Skin epidermis (tissue), 12 donors: ENCODE data around the gene R3HDM1.
"Not testable (repeated sequence)": the region's sequence is repeated elsewhere in the genome, so short reads cannot be mapped to it uniquely, and the experiment has no call there.

ENCODE experiments used
- H3K27ac ChIP-seq, 21 experiments: fragments of 200-600 bp; sonication (generic) in 11 of 21; one replicate each; pipeline ENCODE4 v1.5.0; 2020; ENCODE audit warnings: mild to moderate bottlenecking in 3 of 21, inconsistent platforms in 2 of 21, moderate library complexity in 2 of 21
- H3K4me3 ChIP-seq, 7 experiments: fragments of 200-600 bp; sonication (generic) in 2 of 7; one replicate each; pipeline ENCODE4 v1.5.0; 2020; ENCODE audit warnings: inconsistent platforms in 2 of 7, mild to moderate bottlenecking in 2 of 7, moderate library complexity in 1 of 7

R3HDM1 gene

DNA sequence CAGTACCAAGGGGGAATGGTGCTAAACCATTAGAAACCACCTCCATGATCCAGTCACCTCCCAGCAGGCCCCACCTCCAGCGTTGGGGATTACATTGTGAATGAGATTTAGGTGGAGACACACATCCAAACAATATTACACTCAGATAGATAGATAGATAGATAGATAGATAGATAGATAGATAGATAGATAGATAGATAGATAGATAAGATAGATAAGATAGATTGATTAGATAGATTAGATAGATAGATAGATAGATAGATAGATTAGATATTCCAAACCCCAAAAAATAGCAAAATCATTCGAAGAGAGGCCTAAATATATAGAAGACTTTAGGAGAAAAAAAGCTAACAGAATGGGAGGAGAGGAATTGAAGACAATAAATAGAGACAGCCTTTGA lies 167.6 kb downstream of the R3HDM1 start:
- H3K4me3 ChIP-seq, result no peak overlapping the region
- no peak overlapping the region for H3K27ac ChIP-seq

DNA sequence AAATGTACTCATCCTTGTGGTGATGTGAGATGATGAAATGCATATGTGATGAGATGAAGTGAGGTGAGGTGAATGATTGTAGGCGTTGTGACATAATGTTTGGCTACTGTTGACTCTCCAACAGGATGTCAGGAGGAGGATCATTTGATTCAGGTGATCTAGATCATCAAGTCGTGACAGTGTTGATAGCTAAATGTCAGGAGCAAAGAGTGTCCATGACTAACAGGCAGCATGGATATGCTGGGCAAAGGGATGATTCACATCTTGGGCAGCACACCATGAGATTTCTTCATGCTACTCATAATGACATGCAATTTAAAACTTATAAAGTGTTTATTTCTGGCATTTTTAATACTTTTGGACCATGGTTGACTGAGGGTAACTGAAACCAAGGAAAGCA lies 170.2 kb downstream of the R3HDM1 start:
- Histone ChIP-seq H3K4me3 (no peak overlapping the region), H3K27ac (no peak overlapping the region)

GRCh38 chr2:135703300-135703699 lies 172.0 kb downstream of the R3HDM1 start:
- no peak overlapping the region for H3K27ac ChIP-seq
- H3K4me3 ChIP-seq, result no peak overlapping the region

- not testable (repeated sequence) for H3K27ac ChIP-seq, H3K4me3 ChIP-seq
Observed at GRCh38 chr2:135704075-135704474, 172.8 kb downstream of the R3HDM1 start.

DNA sequence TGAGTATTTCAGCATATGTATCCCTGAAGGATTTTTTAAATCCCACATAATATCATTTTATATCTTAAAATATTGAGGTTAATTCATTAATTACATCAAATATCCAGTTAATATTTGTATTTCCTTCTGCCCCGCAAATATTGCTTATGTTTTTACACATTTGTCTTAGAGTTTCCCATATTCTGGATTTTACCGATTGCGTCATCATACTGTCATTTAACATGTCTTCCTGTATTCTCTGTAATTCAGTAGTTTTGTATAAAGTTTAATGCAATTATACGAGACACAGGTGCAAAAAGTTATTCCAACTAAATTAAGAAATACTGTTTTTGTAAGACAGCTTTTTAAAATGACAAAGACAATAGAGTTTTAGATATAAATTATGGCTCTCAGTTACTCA lies 176.9 kb downstream of the R3HDM1 start:
- Histone ChIP-seq H3K27ac (no peak overlapping the region), H3K4me3 (no peak overlapping the region)

GRCh38 chr2:135709992-135710391 lies 178.7 kb downstream of the R3HDM1 start:
- H3K27ac ChIP-seq, result no peak overlapping the region
- H3K4me3 ChIP-seq, result no peak overlapping the region

DNA sequence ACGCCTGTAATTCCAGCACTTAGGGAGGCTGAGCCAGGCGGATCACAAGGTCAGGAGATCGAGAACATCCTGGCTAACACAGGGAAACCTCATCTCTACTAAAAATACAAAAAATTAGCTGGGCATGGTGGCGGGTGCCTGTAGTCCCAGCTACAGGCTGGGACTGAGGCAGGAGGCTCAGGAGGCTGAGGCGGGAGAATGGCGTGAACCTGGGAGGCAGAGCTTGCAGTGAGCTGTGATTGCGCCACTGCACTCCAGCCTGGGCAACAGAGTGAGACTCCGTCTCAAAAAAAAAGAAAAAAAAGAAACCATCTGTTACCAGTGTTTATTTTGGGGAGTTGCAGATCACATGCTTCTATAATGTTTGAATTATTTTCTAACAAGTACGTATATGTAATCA lies 183.8 kb downstream of the R3HDM1 start:
- H3K27ac ChIP-seq, H3K4me3 ChIP-seq: not testable (repeated sequence)

- H3K27ac ChIP-seq, result no peak overlapping the region
- no peak overlapping the region for H3K4me3 ChIP-seq
Observed at GRCh38 chr2:135728064-135728743, 196.9 kb downstream of the R3HDM1 start.

- Histone ChIP-seq H3K27ac (no peak overlapping the region), H3K4me3 (no peak overlapping the region)
Observed at GRCh38 chr2:135732561-135732960, 201.3 kb downstream of the R3HDM1 start.

DNA sequence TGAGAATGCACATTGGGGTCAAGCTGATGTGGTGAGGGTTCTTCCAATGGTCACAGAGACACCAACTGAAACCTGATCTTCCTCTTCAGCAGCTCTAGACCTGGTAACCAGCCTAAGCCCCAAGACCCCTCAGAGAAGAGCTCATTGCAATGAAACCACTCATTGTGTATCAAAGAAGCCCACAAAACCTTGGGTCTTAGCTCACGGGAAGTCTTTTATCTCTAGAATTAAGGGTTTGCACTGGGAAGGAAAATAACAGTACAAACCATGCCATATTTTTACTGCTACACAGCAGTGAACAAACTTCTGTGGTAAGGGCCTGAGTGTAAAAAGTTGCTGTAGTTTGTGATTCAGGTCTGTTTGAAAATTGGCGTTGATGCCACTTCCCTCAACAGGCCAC lies 201.8 kb downstream of the R3HDM1 start:
- Histone ChIP-seq H3K4me3 (no peak overlapping the region), H3K27ac (no peak overlapping the region)

DNA sequence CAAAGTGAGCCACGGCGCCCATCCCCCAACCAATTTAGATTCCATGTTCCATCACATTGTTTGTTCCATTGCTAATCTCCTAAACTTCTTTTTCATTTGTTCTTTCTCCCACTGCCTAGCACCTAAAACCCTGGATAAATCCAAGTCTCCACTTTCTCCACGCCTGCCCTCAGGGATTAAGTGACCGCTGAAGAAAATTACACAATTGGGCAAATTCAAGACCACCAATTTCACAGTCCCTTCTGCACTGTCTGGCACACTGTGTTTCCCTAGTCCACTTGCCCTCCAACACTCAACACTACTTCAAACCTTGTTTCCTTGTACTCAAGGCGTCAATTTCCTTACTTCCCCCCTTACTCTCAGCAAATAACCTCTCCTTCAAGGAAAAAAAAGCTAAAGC lies 205.3 kb downstream of the R3HDM1 start:
- Histone ChIP-seq H3K27ac (no peak overlapping the region), H3K4me3 (no peak overlapping the region)

GRCh38 chr2:135740206-135740605 lies 208.9 kb downstream of the R3HDM1 start:
- no peak overlapping the region for H3K27ac ChIP-seq
- no peak overlapping the region for H3K4me3 ChIP-seq

- Histone ChIP-seq H3K27ac (peak overlapping the region in 5 of 21 experiments; percentile 96 to 100 (median 98)), H3K4me3 (peak overlapping the region in 3 of 7 experiments; percentile 87 to 98 (median 88))
Observed at GRCh38 chr2:135741043-135741394, 209.7 kb downstream of the R3HDM1 start.

DNA sequence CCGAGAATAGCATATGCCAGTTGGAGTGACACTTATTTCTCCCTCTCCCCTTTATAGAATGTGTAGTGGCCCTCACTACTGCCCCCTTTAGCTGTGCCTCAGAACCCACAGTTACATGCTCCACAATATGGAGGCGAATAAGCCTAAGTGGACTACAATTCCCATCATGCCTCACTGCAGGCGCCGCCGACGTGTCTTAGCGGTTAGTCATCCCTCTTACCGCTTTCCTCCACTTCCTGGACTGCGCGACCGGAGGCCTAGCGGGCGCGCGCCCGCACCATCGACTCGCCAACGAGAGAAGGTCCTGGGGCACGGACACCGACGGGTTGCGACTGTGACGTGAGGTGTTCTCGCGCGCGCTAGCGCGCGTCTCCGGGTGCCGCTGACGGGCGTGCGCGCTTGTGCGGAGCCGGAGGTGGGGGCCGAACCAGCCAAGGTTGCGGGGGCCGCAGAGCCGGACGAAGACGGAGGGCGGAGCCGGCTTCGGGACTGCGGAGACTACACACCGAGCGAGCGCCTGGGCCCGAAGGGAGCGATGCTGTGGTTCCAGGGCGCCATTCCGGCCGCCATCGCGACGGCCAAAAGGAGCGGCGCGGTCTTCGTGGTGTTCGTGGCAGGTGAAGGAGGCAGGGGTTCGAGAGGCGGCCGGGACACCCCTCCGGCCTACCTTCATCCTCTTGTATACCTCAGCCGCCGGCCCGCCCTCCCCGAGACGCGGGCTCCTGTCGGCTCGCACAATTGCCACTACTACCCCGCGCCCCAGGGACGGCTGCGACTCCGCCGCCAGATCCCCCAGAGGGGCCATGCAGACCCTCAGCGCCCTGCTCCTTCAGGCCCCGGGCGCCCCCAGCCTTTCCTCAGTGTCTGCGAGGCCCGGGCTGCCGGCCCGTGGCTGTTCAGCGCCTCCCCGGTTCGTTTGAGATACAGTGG lies 210.4 kb downstream of the R3HDM1 start, which contains the start of gene UBXN4:
Gene UBXN4 (plus strand): TSS at position 461 of the 930 bp plus-strand sequence. CDS start 75 bp downstream, at position 536.
- H3K27ac ChIP-seq, result peak within 1 kb of the TSS; percentile 88 to 100 (median 98)
- peak within 1 kb of the TSS; percentile 83 to 98 (median 87) for H3K4me3 ChIP-seq

DNA sequence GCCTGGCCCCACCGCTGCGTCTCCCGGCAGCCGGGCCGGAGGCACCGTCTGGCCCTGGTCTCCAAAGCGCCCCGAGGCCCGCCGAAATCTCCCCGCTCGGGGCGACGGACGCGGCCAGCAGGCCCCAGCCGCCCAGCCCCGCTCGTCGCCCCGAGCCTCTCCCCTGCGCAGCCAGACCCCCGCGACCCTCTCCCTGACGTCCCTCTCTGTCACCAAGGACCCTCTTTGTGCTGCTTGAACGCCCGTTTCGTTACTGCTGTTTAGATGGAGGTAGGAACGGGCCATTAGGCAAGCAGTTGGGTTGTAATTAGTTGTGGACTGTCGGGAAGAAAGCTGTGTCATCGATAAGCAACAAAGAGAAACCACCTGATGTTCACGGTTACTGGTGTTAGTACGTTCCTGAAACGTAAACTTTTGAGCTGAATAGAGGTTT lies 211.1 kb downstream of the R3HDM1 start:
- H3K27ac ChIP-seq, result peak overlapping the region; percentile 88 to 100 (median 98)
- peak overlapping the region; percentile 83 to 98 (median 87) for H3K4me3 ChIP-seq

DNA sequence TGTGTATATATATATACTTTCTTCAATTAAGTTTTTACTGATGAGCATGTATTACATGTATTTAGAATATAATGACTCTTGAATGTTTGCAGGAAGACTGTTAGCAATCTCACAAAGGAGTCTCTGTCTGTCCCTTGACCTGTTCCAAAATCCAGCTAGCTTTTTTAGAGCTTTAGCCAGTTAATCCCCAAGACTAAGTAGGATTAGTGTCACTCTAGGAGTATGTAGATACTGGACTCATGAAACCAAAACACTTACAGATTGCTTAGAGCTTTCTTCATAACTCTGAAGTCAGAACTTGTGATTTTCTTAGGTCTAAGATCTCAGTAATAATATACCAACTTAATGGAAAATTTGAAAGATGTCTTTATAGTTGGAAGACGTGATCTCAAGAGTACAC lies 212.6 kb downstream of the R3HDM1 start:
- H3K4me3 ChIP-seq, result no peak overlapping the region
- H3K27ac ChIP-seq, result peak overlapping the region in 5 of 21 experiments; percentile 33 to 100 (median 97)

- H3K4me3 ChIP-seq, result no peak overlapping the region
- no peak overlapping the region for H3K27ac ChIP-seq
Observed at GRCh38 chr2:135744760-135745314, 213.6 kb downstream of the R3HDM1 start.

- Histone ChIP-seq H3K27ac (no peak overlapping the region), H3K4me3 (no peak overlapping the region)
Observed at GRCh38 chr2:135745545-135745944, 214.3 kb downstream of the R3HDM1 start.

DNA sequence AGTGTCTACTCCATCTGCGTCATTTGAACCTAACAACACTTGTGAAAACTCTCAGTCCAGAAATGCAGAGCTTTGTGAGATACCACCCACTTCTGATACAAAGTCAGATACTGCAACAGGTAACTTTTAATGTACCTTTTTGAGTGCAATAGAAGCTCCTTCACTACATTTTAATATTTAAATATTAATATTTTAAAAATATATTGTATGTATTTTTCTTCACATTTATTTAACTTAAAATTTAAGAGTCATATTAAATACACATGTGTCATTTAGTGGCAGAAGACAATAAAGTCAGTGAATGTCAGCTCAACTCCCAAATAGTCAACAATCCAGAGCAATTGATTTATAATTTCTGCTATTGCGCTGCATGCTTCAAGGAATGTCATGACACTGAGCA lies 224.3 kb downstream of the R3HDM1 start:
- H3K4me3 ChIP-seq, result no peak overlapping the region
- H3K27ac ChIP-seq, result no peak overlapping the region

DNA sequence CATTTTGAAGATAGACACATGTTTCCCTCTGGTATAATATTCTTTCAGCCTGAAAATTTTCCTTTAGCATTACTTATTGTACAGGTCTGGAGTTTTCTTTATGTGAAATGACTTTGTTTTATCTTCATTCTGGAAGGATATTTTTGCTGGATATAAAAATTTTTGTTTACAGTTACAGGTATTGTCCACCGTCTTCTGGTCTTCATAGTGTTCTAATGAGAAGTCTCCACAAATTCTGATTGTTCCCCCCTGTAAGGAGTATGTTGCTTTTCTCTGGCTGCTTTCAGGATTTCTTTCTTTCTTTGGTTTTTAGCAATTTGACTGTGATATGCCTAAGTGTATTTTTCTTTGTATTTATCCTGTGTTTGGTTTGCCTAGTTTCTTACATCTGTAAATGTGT lies 225.4 kb downstream of the R3HDM1 start:
- Histone ChIP-seq H3K27ac (no peak overlapping the region), H3K4me3 (no peak overlapping the region)

GRCh38 chr2:135762022-135762421 lies 230.7 kb downstream of the R3HDM1 start:
- Histone ChIP-seq H3K4me3 (no peak overlapping the region), H3K27ac (no peak overlapping the region)
